Posterior vena cava (tissue), 2 donors: ENCODE measurements around the gene SLC2A10. TPM values are rescaled to one million over a fixed set of nuclear protein-coding genes. Genes with fewer than 3 reads are reported as not detected.

ENCODE experiments used
- DNase-seq: peaks from one replicate; pipeline ENCODE4 v3.0.0-alpha.2; 2020; ENCODE audit warnings: low spot score
- intact Hi-C, 2 donors: fragments of 100-400 bp; cut with DNase I; formaldehyde crosslinking; loops; one replicate each; pipeline versions ENCODE4 v1.14.1 to v1.14.2; 2022 to 2023
- total RNA-seq, 2 donors: library from RNA; stranded (reverse); fragmentation: NEBNext Ultra II Directional; extraction: Animal tissue kit (Norgen Biotek cat#: 25700); gene quantifications; one replicate each; pipeline ENCODE4 v1.2.1, GENCODE V29; 2021
- donor health status: DM: yes; HTN: yes; CAD: no.
- donor health status: DM: yes; HTN: yes; CAD: no.

Gene SLC2A10
- total RNA-seq, 2 donors from 2014 or later = 14.2 to 19.2 TPM

- intact Hi-C loops = no loop called here
- no peak for DNase-seq
These were observed 9.0 kb upstream of the SLC2A10 start for GRCh38 chr20:46700481-46700880.

DNA sequence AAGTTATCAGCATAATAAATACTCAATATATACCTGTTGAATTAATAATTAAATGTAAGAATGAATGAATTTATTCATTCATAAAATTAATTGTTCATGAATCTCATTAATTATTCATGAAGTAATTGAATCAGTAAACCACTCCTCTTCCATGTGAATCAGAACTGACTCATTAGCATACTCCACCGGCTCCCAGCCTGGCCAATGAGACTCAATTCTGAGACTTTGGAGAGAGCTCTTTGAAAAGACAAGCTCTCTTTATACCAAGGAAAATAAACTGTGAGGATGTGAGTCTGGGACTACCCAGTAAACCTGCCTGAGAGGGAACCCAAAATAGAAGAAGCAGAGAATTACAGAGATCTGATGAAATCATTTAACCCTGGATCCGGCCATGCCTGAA, 8.4 kb upstream of the SLC2A10 start:
- DNase-seq = no peak
- intact Hi-C loops = no loop called here

DNA sequence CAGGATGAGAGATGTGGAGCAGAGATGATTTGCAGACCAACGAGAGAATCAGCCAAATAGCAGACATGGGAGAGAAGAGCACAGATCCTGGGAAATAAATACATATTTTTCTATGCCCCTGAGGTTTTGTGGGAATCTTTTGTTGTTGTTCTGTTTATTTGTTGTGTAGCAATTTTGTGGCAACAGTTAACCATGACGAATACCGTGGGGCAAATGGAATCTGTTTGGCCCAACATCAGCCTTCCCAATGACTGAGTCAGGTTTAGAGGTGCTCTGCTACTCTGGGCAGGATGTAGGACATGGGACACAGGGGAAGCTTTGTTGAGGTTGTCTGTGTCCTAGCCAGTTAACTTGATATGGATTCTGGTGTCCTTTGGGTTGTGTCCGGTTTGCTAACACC, 7.9 kb upstream of the SLC2A10 start:
- intact Hi-C loops = no loop called here
- no peak for DNase-seq

DNA sequence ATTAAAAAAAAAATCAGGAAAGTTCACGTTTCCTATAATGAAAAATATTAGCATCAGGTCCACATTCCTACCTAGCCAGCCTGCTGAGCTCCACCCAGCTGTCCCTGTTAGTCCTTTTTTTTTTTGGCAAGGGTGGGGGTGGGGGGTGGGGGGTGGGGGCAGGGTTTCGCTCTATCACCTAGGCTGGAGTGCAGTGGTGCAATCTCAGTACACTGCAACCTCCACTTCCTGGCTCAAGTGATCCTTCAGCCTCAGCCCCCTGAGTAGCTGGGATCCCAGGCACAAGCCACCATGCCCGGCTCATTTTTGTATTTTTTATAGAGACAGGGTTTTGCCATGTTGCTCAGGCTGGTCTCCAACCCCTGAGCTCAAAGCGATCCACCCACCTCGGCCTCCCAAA, 7.5 kb upstream of the SLC2A10 start:
- DNase-seq = no peak
- intact Hi-C loops = no loop called here

DNA sequence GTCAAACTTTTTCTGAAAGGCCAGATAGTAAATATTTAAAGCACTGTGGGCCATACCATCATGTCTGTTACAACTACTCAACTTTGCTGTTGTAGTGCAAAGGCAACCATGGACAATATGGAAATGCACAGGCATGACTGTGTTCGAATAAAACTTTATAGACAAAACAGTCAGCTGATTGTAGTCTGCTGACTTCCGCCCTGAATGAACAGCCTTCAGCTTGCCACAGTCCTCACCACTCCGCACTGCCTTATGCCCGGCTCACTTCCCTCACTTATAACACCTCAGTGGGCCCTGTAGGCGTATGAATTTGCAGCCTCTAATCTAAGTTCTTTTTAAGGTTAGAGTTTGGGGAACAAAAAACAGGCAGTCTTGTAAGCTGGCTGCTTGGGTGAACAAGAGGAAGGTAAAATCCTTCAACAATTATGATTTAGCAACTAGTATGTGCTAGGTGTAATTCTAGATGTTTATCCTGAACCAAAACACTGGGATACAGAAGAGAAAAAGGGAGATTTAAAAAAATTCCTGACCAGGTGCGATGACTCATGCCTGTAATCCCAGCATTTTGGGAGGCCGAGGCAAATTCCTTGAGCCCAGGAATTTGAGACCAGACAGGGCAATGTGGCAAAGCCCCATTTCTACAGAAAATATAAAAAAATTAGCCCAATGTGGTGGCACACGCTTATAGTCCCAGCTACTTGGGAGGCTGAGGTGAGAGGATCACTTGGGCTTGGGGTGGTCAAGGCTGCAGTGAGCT, 6.8 kb upstream of the SLC2A10 start:
- intact Hi-C loops = no loop called here
- no peak for DNase-seq

DNA sequence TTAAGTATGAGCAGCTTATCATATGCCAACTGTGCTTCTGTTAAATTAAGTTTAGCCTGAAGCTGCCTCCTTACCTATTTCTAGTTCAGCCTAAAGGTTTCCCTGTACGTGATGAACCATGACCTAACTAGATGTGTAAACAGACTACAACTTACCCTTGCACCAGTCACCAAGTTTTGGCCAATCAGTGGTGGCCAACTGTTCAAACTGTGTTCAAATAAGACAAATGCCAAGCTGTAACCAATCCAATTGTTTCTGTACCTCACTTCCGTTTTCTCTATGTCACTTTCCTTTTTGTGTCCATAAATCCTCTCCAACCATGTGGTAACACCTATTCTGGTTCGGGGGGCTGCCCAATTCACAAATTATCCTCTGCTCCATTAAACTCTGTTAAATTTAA, 6.0 kb upstream of the SLC2A10 start:
- intact Hi-C loops = no loop called here
- no peak for DNase-seq

DNA sequence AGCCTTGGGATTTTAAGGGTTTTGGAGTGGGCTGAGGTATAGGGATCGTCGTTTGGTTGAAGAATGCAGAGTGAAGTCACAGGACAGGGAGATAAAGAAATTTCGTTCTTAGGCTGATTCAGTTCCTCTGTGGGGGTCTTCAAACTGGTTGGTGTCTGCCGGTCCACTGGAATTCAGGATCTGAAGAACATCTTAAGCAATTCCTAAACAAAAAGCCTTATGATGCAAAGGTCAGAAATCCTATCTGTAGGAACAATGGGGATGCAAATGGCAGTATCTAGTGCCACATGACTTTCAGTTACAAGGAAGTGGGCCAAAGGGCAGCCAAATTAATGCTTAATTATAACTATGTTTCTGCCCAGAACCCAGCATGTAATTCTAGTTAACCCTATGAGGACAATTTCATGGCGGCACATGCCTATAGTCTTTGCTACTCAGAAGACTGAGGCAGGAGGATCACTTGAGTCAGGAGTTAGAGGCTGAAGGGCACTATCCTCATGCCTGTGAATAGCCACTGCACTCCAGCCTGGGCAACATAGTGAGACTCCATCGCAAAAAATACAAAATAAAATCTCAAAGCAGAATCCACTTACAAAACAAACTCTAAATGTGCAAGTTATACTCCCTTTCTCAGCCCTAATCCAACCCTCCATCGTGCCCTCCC, 4.6 kb upstream of the SLC2A10 start:
- no peak for DNase-seq
- intact Hi-C loops = no loop called here

- no peak for DNase-seq
- intact Hi-C loops = no loop called here
These were observed 4.1 kb upstream of the SLC2A10 start for GRCh38 chr20:46705378-46705729.

DNA sequence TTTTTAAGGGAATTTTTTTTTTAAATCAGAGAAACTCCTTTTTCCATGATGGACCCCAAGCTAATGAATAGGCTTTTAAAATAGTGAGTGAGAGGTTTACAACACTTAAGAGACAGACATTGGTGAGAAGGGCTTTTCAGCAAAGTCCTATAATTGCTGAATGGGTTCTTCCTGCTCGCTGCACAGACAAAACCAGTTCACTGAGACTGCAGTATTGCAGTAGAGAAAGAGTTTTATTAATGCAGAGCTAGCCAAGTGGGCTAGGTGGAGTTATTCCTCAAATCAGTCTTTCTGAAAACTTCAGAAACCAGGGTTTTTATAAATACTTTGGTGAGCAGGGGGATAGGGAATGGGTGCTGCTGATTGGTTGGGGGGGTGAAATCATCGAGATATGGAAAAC, 3.2 kb upstream of the SLC2A10 start:
- DNase-seq = no peak
- intact Hi-C loops = no loop called here

DNA sequence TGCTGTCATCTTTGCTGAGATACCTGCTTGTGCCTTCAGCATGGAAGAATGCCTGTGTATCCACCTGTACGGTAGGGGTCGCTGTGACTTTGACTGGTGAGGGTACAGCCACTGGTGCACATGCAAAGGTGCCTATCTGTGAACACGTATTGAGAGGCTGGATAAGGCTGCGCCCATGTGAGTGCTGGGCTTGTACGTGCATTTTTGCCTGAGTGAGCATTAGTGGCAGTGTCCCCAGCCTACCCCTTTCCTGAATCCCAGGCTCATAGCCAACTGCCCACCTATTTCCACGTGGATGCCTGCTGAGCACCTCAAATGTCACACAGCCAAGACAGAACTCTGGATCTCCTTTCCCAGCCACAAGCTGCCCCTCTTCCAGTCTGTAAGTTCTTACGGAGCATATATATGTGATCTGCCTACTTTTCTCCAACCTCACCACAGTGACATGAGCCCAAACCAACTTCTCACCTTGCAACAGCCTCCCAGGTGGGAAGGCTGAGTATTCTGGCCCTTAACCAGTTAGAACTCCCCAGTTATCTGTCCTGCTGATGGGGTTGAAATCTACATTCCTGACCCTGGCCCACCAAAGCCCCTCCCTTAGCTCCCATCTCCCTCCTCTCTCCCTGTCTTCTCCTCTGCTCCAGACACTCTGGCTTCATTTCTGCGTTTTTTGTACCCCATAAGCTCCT, 1.1 kb upstream of the SLC2A10 start:
- intact Hi-C loops = no loop called here
- DNase-seq = no peak

- intact Hi-C loops = no loop called here
- no peak for DNase-seq
These were observed 392 bp upstream of the SLC2A10 start for GRCh38 chr20:46709055-46709458.

- DNase-seq = no peak
- intact Hi-C loops = no loop called here
These were observed 884 bp downstream of the SLC2A10 start for GRCh38 chr20:46710153-46710913.

GRCh38 chr20:46712056-46712636, 2.7 kb downstream of the SLC2A10 start:
- intact Hi-C loops = no loop called here
- no peak for DNase-seq

GRCh38 chr20:46713957-46714834, 4.7 kb downstream of the SLC2A10 start:
- no peak for DNase-seq
- intact Hi-C loops = no loop called here

DNA sequence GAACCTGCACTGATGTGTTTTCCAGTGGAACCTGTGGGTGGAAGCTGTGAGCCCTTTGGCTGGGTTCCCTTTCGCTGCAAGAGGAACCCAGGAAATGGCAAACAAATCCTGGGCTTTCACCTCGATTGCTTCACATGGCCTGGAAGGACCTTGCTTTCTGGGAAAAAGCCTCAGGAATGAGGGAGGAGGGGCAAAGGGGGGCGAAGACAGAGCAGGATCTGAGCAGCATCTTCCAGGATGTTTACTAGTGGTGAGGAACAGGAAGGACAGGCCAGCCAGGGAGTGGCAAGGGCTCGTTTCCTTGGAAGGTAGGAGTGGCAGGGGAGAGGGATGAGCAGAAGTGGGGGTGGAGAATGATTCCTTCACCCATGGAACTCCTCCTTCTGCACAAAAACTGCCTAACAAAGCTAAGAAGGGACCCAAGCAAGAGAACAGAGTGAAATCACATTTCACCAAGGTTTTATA, 5.9 kb downstream of the SLC2A10 start:
- no peak for DNase-seq
- intact Hi-C loops = no loop called here

- intact Hi-C loops = no loop called here
- no peak for DNase-seq
These were observed 8.5 kb downstream of the SLC2A10 start for GRCh38 chr20:46717818-46718541.

DNA sequence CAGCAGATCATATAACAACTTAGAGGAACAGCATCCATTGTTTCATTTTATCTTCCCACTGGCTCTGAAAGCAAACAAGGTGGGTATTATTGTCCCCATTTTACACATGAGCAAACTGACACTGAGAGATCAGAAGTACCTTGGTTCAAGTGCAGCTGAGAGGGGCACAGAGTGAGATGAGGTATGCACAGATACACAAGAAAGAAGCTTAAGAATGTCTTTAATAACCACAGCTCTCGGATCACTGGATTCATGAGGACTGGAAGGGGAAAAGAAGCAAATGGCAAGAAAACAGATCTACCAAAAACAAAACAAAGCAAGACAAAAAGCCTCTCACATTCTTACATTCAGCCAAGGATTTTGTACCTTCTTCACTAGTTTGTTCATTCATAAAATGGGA, 10.6 kb downstream of the SLC2A10 start:
- no peak for DNase-seq
- intact Hi-C loops = no loop called here
